Loucy (cell line): Measurements from ENCODE around the gene GLDC.

Experiments used
- CTCF ChIP-seq: fragments of 200-600 bp; sonication (generic); conservative IDR thresholded peaks from 2 replicates; pipeline ENCODE4 v1.5.1; 2014; ENCODE audit warnings: mild to moderate bottlenecking, antibody characterized with exemption, low read length
- EZH2phosphoT487 ChIP-seq: fragments of 200-600 bp; IDR thresholded peaks from 2 replicates; pipeline ENCODE4 v1.6.1; 2018; ENCODE audit warnings: antibody characterized with exemption, mild to moderate bottlenecking, moderate library complexity, borderline replicate concordance

GRCh38 chr9:6632516-6633183 is 12.9 kb downstream of the GLDC start:
- no peak for TF ChIP-seq CTCF
- TF ChIP-seq EZH2phosphoT487: no peak
